WTC11 (cell line): ENCODE data around the gene ZC3H12D. TPM values are rescaled to one million over a fixed set of nuclear protein-coding genes. Genes with fewer than 3 reads are reported as not detected.
"Not testable (repeated sequence)": the region's sequence is repeated elsewhere in the genome, so short reads cannot be mapped to it uniquely, and the experiment has no call there.

Experiments used
- ATAC-seq: fragments of 200-7000 bp; cut with Tn5 transposase; 2 replicates; pipeline ENCODE4 v1.10.0; 2021; ENCODE audit warnings: mild to moderate bottlenecking, moderate library complexity
- CTCF ChIA-PET: fragments of 300-600 bp; sonication (Branson Sonifier 250); formaldehyde crosslinking; loops from one replicate; lab custom pipeline; 2021; ENCODE audit warnings: antibody characterized with exemption; lab: Charles Lee
- POLR2A ChIA-PET: fragments of 350-600 bp; sonication (Branson Sonifier 250); formaldehyde crosslinking; loops from one replicate; lab custom pipeline; 2021; ENCODE audit warnings: antibody characterized with exemption; lab: Charles Lee
- DNase-seq: peaks from one replicate; pipeline ENCODE4 v3.0.0; 2021; ENCODE audit warnings: low spot score
- H3K27ac Mint-ChIP-seq: 2 replicates; pipeline ENCODE4 v1.8.0; 2021; ENCODE audit warnings: mixed read lengths
- H3K27me3 Mint-ChIP-seq: 2 replicates; pipeline ENCODE4 v1.8.0; 2021; ENCODE audit warnings: low read depth, mild to moderate bottlenecking, moderate library complexity, mixed read lengths
- H3K36me3 Mint-ChIP-seq: 2 replicates; pipeline ENCODE4 v1.8.0; 2021; ENCODE audit warnings: mixed read lengths
- H3K4me1 Mint-ChIP-seq: 2 replicates; pipeline ENCODE4 v1.8.0; 2022; ENCODE audit warnings: mixed read lengths
- H3K4me3 Mint-ChIP-seq: 2 replicates; pipeline ENCODE4 v1.8.0; 2021; ENCODE audit warnings: mild to moderate bottlenecking, moderate library complexity, mixed read lengths
- H3K9me3 Mint-ChIP-seq: 2 replicates; pipeline ENCODE4 v1.8.0; 2021; ENCODE audit warnings: mixed read lengths
- CBFB ChIP-seq: sonication (generic); formaldehyde crosslinking; IDR thresholded peaks from 2 replicates; pipeline ENCODE4 v1.8.1; 2022; ENCODE audit warnings: mild to moderate bottlenecking, low read depth, missing genetic modification reagents
- EMX1 ChIP-seq: fragments of 250-450 bp; sonication (Bioruptor Pico); IDR thresholded peaks from 2 replicates; pipeline ENCODE4 v1.8.0; 2021; ENCODE audit warnings: mild to moderate bottlenecking
- FOXK1 ChIP-seq: sonication (generic); formaldehyde crosslinking; IDR thresholded peaks from 2 replicates; pipeline ENCODE4 v1.8.0; 2022; ENCODE audit warnings: mild to moderate bottlenecking, moderate library complexity, missing genetic modification reagents
- GRHL2 ChIP-seq: fragments of 250-450 bp; sonication (Bioruptor Pico); IDR thresholded peaks from 2 replicates; pipeline ENCODE4 v1.8.0; 2022; ENCODE audit warnings: mild to moderate bottlenecking, moderate library complexity; ENCODE audit not compliant: insufficient replicate concordance, severe bottlenecking
- MAX ChIP-seq: sonication (generic); formaldehyde crosslinking; IDR thresholded peaks from 2 replicates; pipeline ENCODE4 v1.8.0; 2022; ENCODE audit warnings: mild to moderate bottlenecking, missing genetic modification reagents
- NFATC4 ChIP-seq: fragments of 250-450 bp; sonication (Bioruptor Pico); IDR thresholded peaks from 2 replicates; pipeline ENCODE4 v1.9.0; 2021; ENCODE audit warnings: mild to moderate bottlenecking
- NFYB ChIP-seq: sonication (generic); formaldehyde crosslinking; conservative IDR thresholded peaks from 2 replicates; pipeline ENCODE4 v1.8.0; 2022; ENCODE audit warnings: low read depth, missing genetic modification reagents
- NR2C2 ChIP-seq: sonication (generic); formaldehyde crosslinking; IDR thresholded peaks from 2 replicates; pipeline ENCODE4 v1.8.0; 2022; ENCODE audit warnings: mild to moderate bottlenecking, missing genetic modification reagents
- PRRX2 ChIP-seq: fragments of 250-450 bp; sonication (Bioruptor Pico); IDR thresholded peaks from 2 replicates; pipeline ENCODE4 v1.8.0; 2021; ENCODE audit warnings: mild to moderate bottlenecking
- TEAD1 ChIP-seq: sonication (generic); formaldehyde crosslinking; IDR thresholded peaks from 2 replicates; pipeline ENCODE4 v1.8.0; 2022; ENCODE audit warnings: mild to moderate bottlenecking, missing genetic modification reagents
- USF2 ChIP-seq: sonication (generic); formaldehyde crosslinking; IDR thresholded peaks from 2 replicates; pipeline ENCODE4 v1.8.1; 2023; ENCODE audit warnings: mild to moderate bottlenecking, missing genetic modification reagents, moderate library complexity
- ZNF219 ChIP-seq: sonication (generic); formaldehyde crosslinking; IDR thresholded peaks from 2 replicates; pipeline ENCODE4 v1.8.0; 2023; ENCODE audit warnings: missing genetic modification reagents, mild to moderate bottlenecking, borderline replicate concordance
- ZNF423 ChIP-seq: fragments of 250-450 bp; sonication (Bioruptor Pico); IDR thresholded peaks from 2 replicates; pipeline ENCODE4 v2.1.2; 2022; ENCODE audit warnings: mild to moderate bottlenecking, moderate library complexity
- total RNA-seq: library from RNA; stranded (reverse); gene quantifications from 3 replicates; pipeline ENCODE4 v1.2.3, GENCODE V29; 2021
- TF ChIP-seq, protein P1 (sequence below): fragments of 250-450 bp; sonication (Bioruptor Pico); IDR thresholded peaks from 2 replicates; pipeline ENCODE4 v1.8.0; 2021; ENCODE audit warnings: mild to moderate bottlenecking
- TF ChIP-seq, protein P2 (sequence below): sonication (generic); formaldehyde crosslinking; IDR thresholded peaks from 2 replicates; pipeline ENCODE4 v1.8.0; 2022; ENCODE audit warnings: mild to moderate bottlenecking, missing genetic modification reagents
- TF ChIP-seq, protein P3 (sequence below): sonication (generic); formaldehyde crosslinking; IDR thresholded peaks from 2 replicates; pipeline ENCODE4 v1.8.1; 2022; ENCODE audit warnings: mild to moderate bottlenecking, moderate library complexity, missing genetic modification reagents

The ZC3H12D gene
- total RNA-seq, 1 experiment from 2014 or later, result 0.13 TPM

GRCh38 chr6:149445573-149445972 is 39.2 kb downstream of the ZC3H12D start (continued):
- TF ChIP-seq USF2 (peak; percentile 77), NFATC4 (CRISPR knock-in tag) (no peak), MAX (CRISPR knock-in tag) (no peak), TEAD1 (CRISPR knock-in tag) (no peak), CBFB (CRISPR knock-in tag) (no peak)
- TF ChIP-seq, protein P1, sequence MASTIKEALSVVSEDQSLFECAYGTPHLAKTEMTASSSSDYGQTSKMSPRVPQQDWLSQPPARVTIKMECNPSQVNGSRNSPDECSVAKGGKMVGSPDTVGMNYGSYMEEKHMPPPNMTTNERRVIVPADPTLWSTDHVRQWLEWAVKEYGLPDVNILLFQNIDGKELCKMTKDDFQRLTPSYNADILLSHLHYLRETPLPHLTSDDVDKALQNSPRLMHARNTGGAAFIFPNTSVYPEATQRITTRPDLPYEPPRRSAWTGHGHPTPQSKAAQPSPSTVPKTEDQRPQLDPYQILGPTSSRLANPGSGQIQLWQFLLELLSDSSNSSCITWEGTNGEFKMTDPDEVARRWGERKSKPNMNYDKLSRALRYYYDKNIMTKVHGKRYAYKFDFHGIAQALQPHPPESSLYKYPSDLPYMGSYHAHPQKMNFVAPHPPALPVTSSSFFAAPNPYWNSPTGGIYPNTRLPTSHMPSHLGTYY (CRISPR knock-in tag), result no peak

DNA sequence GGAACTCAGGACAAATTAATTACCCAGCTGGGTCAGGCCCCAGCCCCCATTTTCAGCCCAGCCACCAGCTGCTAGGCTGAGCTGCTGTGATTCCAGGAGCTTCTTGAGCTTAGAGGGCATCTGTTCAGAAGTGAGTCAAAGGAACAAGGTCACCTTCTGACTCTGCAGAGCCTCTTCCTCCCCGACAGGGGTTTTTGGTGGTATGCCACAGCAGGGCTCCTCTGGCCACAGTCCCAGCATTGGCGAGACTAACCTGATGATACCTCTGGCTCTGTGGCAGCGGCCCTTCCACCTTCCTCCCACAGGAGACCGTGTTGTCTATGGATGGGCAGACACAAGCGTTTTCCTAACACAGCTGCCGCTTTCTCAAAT is 39.7 kb downstream of the ZC3H12D start:
- Mint-ChIP-seq H3K9me3 (peaks cover 3% of the 10 kb centered on the region; the same call in 1 of the 2 replicates), H3K4me1 (peaks cover 3% of the 10 kb centered on the region; the same call in 1 of the 2 replicates), H3K36me3 (no peaks in the 10 kb centered on the region), H3K27ac (no peak overlapping the region), H3K4me3 (no peak overlapping the region), H3K27me3 (peaks cover 14% of the 10 kb centered on the region)
- POLR2A ChIA-PET, result no interaction called here
- CTCF ChIA-PET, result no interaction called here
- DNase-seq (no peak), ATAC-seq (no peak)
- TF ChIP-seq ZNF219 (CRISPR knock-in tag) (no peak), NR2C2 (no peak), GRHL2 (CRISPR knock-in tag) (no peak), EMX1 (CRISPR knock-in tag) (no peak), NFYB (no peak), FOXK1 (CRISPR knock-in tag) (no peak), ZNF423 (CRISPR knock-in tag) (no peak), PRRX2 (CRISPR knock-in tag) (no peak)
- TF ChIP-seq, protein P2, sequence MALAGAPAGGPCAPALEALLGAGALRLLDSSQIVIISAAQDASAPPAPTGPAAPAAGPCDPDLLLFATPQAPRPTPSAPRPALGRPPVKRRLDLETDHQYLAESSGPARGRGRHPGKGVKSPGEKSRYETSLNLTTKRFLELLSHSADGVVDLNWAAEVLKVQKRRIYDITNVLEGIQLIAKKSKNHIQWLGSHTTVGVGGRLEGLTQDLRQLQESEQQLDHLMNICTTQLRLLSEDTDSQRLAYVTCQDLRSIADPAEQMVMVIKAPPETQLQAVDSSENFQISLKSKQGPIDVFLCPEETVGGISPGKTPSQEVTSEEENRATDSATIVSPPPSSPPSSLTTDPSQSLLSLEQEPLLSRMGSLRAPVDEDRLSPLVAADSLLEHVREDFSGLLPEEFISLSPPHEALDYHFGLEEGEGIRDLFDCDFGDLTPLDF (CRISPR knock-in tag), result no peak
- TF ChIP-seq, protein P3, sequence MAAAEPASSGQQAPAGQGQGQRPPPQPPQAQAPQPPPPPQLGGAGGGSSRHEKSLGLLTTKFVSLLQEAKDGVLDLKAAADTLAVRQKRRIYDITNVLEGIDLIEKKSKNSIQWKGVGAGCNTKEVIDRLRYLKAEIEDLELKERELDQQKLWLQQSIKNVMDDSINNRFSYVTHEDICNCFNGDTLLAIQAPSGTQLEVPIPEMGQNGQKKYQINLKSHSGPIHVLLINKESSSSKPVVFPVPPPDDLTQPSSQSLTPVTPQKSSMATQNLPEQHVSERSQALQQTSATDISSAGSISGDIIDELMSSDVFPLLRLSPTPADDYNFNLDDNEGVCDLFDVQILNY (CRISPR knock-in tag), result no peak

DNA sequence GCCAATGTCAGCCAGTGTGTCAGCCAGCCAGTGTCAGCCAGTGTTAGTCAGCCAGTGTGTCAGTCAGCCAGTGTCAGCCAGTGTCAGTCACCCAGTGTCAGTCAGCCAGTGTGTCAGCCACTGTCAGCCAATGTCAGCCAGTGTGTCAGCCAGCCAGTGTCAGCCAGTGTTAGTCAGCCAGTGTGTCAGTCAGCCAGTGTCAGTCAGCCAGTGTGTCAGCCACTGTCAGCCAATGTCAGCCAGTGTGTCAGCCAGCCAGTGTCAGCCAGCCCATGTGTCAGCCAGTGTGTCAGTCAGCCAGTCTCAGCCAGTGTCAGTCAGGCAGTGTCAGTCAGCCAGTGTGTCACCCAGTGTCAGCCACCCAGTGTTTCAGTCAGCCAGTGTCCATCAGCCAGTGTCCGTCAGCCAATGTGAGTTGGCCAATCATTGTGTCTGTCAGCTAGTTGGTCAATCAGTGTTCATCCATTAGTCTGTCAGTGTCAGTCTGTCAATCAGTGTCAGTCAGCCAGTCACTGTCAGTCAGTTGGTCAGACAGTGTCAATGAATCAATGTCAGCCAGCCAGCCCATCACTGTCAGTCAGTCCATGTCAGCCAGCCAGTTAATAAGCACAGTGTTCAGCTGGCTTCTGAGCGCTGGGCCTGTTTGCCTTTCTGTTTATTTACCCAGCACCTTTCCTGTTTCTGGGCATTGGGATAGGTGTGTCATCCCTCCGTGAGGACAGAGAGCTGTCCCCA is 40.3 kb downstream of the ZC3H12D start:
- H3K9me3 Mint-ChIP-seq, ATAC-seq, DNase-seq, CTCF ChIA-PET, H3K27ac Mint-ChIP-seq, H3K36me3 Mint-ChIP-seq, H3K4me1 Mint-ChIP-seq, H3K4me3 Mint-ChIP-seq, POLR2A ChIA-PET, H3K27me3 Mint-ChIP-seq: not testable (repeated sequence)
